Activated CD4-positive, alpha-beta memory T cell treated with anti-CD3 and anti-CD28 coated beads, Interleukin-2, amount 10 ng/mL, durations not matched to agents 7 days and 5 days (primary cell): ENCODE measurements around the gene PABPN1L. TPM values are rescaled to one million over a fixed set of nuclear protein-coding genes. Genes with fewer than 3 reads are reported as not detected.
"Not testable (repeated sequence)": the region's sequence is repeated elsewhere in the genome, so short reads cannot be mapped to it uniquely, and the experiment has no call there.

Experiments
- CTCF ChIA-PET: fragments of 350-600 bp; sonication (Branson Sonifier 250); formaldehyde crosslinking; loops from one replicate; lab custom pipeline; 2021; ENCODE audit warnings: antibody characterized with exemption, inconsistent platforms; lab: Charles Lee
- POLR2A ChIA-PET: fragments of 350-600 bp; sonication (Branson Sonifier 250); formaldehyde crosslinking; loops from one replicate; lab custom pipeline; 2021; ENCODE audit warnings: antibody characterized with exemption; lab: Charles Lee
- DNase-seq: peaks from one replicate; pipeline ENCODE4 v3.0.0-alpha.2; 2020
- H3K27ac Mint-ChIP-seq: one replicate; pipeline ENCODE4 v1.8.0; 2021; ENCODE audit warnings: mild to moderate bottlenecking, mixed read lengths
- H3K27me3 Mint-ChIP-seq: one replicate; pipeline ENCODE4 v1.8.0; 2021; ENCODE audit warnings: mixed read lengths
- H3K36me3 Mint-ChIP-seq: one replicate; pipeline ENCODE4 v1.8.0; 2021; ENCODE audit warnings: low read depth, mixed read lengths
- H3K4me1 Mint-ChIP-seq: one replicate; pipeline ENCODE4 v1.8.0; 2021; ENCODE audit warnings: mixed read lengths
- H3K4me3 Mint-ChIP-seq: one replicate; pipeline ENCODE4 v1.8.0; 2021; ENCODE audit warnings: mild to moderate bottlenecking, mixed read lengths
- H3K9me3 Mint-ChIP-seq: one replicate; pipeline ENCODE4 v1.8.0; 2021; ENCODE audit warnings: mixed read lengths
- total RNA-seq, 2 experiments: library from RNA; stranded (reverse); gene quantifications; one replicate each; pipeline ENCODE4 v1.2.3, GENCODE V29; 2021

PABPN1L gene
- total RNA-seq, 2 experiments from 2014 or later: not detected

GRCh38 chr16:88895335-88895734 lies 28.9 kb upstream of the PABPN1L start:
- Mint-ChIP-seq H3K4me3 (no peak overlapping the region), H3K4me1 (no peaks in the 10 kb centered on the region), H3K27ac (no peak overlapping the region), H3K9me3 (no peaks in the 10 kb centered on the region), H3K27me3 (no peaks in the 10 kb centered on the region), H3K36me3 (no peaks in the 10 kb centered on the region)
- ChIA-PET CTCF (no interaction called here), POLR2A (no interaction called here)
- no peak for DNase-seq

GRCh38 chr16:88894681-88895300 lies 28.3 kb upstream of the PABPN1L start:
- no peak overlapping the region for H3K4me3 Mint-ChIP-seq
- POLR2A ChIA-PET: no interaction called here

GRCh38 chr16:88894266-88894665 lies 27.8 kb upstream of the PABPN1L start:
- H3K27ac Mint-ChIP-seq, POLR2A ChIA-PET, H3K4me1 Mint-ChIP-seq, H3K9me3 Mint-ChIP-seq, H3K36me3 Mint-ChIP-seq, DNase-seq, H3K4me3 Mint-ChIP-seq, H3K27me3 Mint-ChIP-seq, CTCF ChIA-PET: not testable (repeated sequence)

More at GRCh38 chr16:88894681-88895300, 28.3 kb upstream of the PABPN1L start:
- Mint-ChIP-seq H3K36me3 (no peaks in the 10 kb centered on the region), H3K27me3 (no peaks in the 10 kb centered on the region), H3K4me1 (no peaks in the 10 kb centered on the region), H3K9me3 (no peaks in the 10 kb centered on the region), H3K27ac (no peak overlapping the region)
- CTCF ChIA-PET: no interaction called here
- DNase-seq: no peak

GRCh38 chr16:88893127-88893968 lies 26.9 kb upstream of the PABPN1L start:
- Mint-ChIP-seq H3K27me3 (no peaks in the 10 kb centered on the region), H3K9me3 (no peaks in the 10 kb centered on the region), H3K27ac (no peak overlapping the region), H3K4me3 (no peak overlapping the region), H3K36me3 (no peaks in the 10 kb centered on the region), H3K4me1 (no peaks in the 10 kb centered on the region)
- ChIA-PET CTCF (no interaction called here), POLR2A (no interaction called here)
- no peak for DNase-seq

- POLR2A ChIA-PET: no interaction called here
- no peak overlapping the region for H3K4me3 Mint-ChIP-seq
Observed at GRCh38 chr16:88892065-88892464, 25.6 kb upstream of the PABPN1L start.

GRCh38 chr16:88891083-88891482 lies 24.6 kb upstream of the PABPN1L start:
- Mint-ChIP-seq H3K27me3 (no peaks in the 10 kb centered on the region), H3K36me3 (no peaks in the 10 kb centered on the region)
- POLR2A ChIA-PET: no interaction called here

More at GRCh38 chr16:88892065-88892464, 25.6 kb upstream of the PABPN1L start:
- DNase-seq: no peak
- no peaks in the 10 kb centered on the region for H3K27me3 Mint-ChIP-seq
- no peaks in the 10 kb centered on the region for H3K36me3 Mint-ChIP-seq
- H3K9me3 Mint-ChIP-seq: no peaks in the 10 kb centered on the region
- CTCF ChIA-PET: no interaction called here
- no peaks in the 10 kb centered on the region for H3K4me1 Mint-ChIP-seq
- no peak overlapping the region for H3K27ac Mint-ChIP-seq

GRCh38 chr16:88889702-88890352 lies 23.4 kb upstream of the PABPN1L start:
- POLR2A ChIA-PET, H3K36me3 Mint-ChIP-seq, CTCF ChIA-PET, H3K4me1 Mint-ChIP-seq, DNase-seq, H3K27me3 Mint-ChIP-seq, H3K27ac Mint-ChIP-seq, H3K9me3 Mint-ChIP-seq, H3K4me3 Mint-ChIP-seq: not testable (repeated sequence)

More at GRCh38 chr16:88891083-88891482, 24.6 kb upstream of the PABPN1L start:
- H3K4me1 Mint-ChIP-seq: no peaks in the 10 kb centered on the region
- H3K9me3 Mint-ChIP-seq: no peaks in the 10 kb centered on the region
- CTCF ChIA-PET: no interaction called here
- H3K4me3 Mint-ChIP-seq: no peak overlapping the region
- no peak overlapping the region for H3K27ac Mint-ChIP-seq
- DNase-seq: no peak

- DNase-seq: no peak
- Mint-ChIP-seq H3K27ac (no peak overlapping the region), H3K4me1 (no peaks in the 10 kb centered on the region), H3K27me3 (no peaks in the 10 kb centered on the region), H3K4me3 (no peak overlapping the region), H3K9me3 (no peaks in the 10 kb centered on the region), H3K36me3 (no peaks in the 10 kb centered on the region)
- CTCF ChIA-PET: no interaction called here
- POLR2A ChIA-PET: no interaction called here
Observed at GRCh38 chr16:88888461-88889387, 22.3 kb upstream of the PABPN1L start.

- CTCF ChIA-PET: no interaction called here
- DNase-seq: no peak
- no peak overlapping the region for H3K27ac Mint-ChIP-seq
- POLR2A ChIA-PET: no interaction called here
- H3K36me3 Mint-ChIP-seq: no peaks in the 10 kb centered on the region
- H3K27me3 Mint-ChIP-seq: no peaks in the 10 kb centered on the region
- no peaks in the 10 kb centered on the region for H3K4me1 Mint-ChIP-seq
- H3K9me3 Mint-ChIP-seq: no peaks in the 10 kb centered on the region
- no peak overlapping the region for H3K4me3 Mint-ChIP-seq
Observed at GRCh38 chr16:88888057-88888456, 21.6 kb upstream of the PABPN1L start.

GRCh38 chr16:88886845-88887521 lies 20.5 kb upstream of the PABPN1L start:
- H3K9me3 Mint-ChIP-seq: no peaks in the 10 kb centered on the region
- no peaks in the 10 kb centered on the region for H3K36me3 Mint-ChIP-seq
- peaks cover 2% of the 10 kb centered on the region for H3K4me1 Mint-ChIP-seq
- H3K27me3 Mint-ChIP-seq: no peaks in the 10 kb centered on the region
- CTCF ChIA-PET: no interaction called here
- H3K27ac Mint-ChIP-seq: no peak overlapping the region
- no peak overlapping the region for H3K4me3 Mint-ChIP-seq
- DNase-seq: no peak
- POLR2A ChIA-PET: no interaction called here

- CTCF ChIA-PET: no interaction called here
- POLR2A ChIA-PET: no interaction called here
- no peak for DNase-seq
- H3K9me3 Mint-ChIP-seq: no peaks in the 10 kb centered on the region
- H3K27me3 Mint-ChIP-seq: no peaks in the 10 kb centered on the region
- no peak overlapping the region for H3K27ac Mint-ChIP-seq
- H3K36me3 Mint-ChIP-seq: no peaks in the 10 kb centered on the region
- peaks cover 2% of the 10 kb centered on the region for H3K4me1 Mint-ChIP-seq
- no peak overlapping the region for H3K4me3 Mint-ChIP-seq
Observed at GRCh38 chr16:88886420-88886844, 20.0 kb upstream of the PABPN1L start.

GRCh38 chr16:88885693-88886280 lies 19.3 kb upstream of the PABPN1L start:
- peaks cover 2% of the 10 kb centered on the region for H3K4me1 Mint-ChIP-seq
- no peak overlapping the region for H3K4me3 Mint-ChIP-seq
- no peak for DNase-seq
- H3K9me3 Mint-ChIP-seq: no peaks in the 10 kb centered on the region
- POLR2A ChIA-PET: no interaction called here
- CTCF ChIA-PET: no interaction called here
- no peaks in the 10 kb centered on the region for H3K36me3 Mint-ChIP-seq
- H3K27me3 Mint-ChIP-seq: no peaks in the 10 kb centered on the region
- H3K27ac Mint-ChIP-seq: no peak overlapping the region
